ENCODE data around the gene ZC3H15. TPM values are rescaled to one million over a fixed set of nuclear protein-coding genes. Genes with fewer than 3 reads are reported as not detected.

Gene ZC3H15
- total RNA-seq, 1 donor from 2014 or later = 46.8 TPM

DNA sequence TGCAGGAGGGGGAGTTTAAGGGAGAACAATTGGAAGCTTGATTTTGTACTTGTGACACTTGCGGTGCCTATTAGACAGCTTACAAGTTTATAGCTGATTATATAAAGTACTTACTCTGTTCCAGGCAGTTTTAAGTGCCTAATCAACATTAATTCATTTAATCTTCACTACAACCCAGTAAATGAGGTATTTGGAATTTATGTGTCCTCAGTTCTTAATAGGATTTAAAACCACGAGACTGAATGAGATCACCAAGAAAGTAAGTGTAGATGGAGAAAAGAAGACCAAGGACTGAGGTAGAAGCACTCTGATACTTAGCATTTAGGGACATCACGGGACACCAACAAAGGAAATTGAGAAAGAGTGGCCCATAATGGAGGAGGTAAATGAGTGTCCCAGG is 49.8 kb downstream of the ZC3H15 start:
- Mint-ChIP-seq H3K27me3 (ENCODE audit: unreplicated experiment) (peaks cover 2% of the 10 kb centered on the region), H3K4me3 (ENCODE audit: unreplicated experiment) (no peak overlapping the region), H3K27ac (ENCODE audit: unreplicated experiment) (no peak overlapping the region), H3K36me3 (ENCODE audit: low read depth, unreplicated experiment) (no peaks in the 10 kb centered on the region), H3K4me1 (ENCODE audit: unreplicated experiment) (peaks cover 7% of the 10 kb centered on the region), H3K9me3 (ENCODE audit: unreplicated experiment) (no peaks in the 10 kb centered on the region)
- DNase-seq (ENCODE audit: low spot score) = no peak
- TF ChIP-seq, protein P1, sequence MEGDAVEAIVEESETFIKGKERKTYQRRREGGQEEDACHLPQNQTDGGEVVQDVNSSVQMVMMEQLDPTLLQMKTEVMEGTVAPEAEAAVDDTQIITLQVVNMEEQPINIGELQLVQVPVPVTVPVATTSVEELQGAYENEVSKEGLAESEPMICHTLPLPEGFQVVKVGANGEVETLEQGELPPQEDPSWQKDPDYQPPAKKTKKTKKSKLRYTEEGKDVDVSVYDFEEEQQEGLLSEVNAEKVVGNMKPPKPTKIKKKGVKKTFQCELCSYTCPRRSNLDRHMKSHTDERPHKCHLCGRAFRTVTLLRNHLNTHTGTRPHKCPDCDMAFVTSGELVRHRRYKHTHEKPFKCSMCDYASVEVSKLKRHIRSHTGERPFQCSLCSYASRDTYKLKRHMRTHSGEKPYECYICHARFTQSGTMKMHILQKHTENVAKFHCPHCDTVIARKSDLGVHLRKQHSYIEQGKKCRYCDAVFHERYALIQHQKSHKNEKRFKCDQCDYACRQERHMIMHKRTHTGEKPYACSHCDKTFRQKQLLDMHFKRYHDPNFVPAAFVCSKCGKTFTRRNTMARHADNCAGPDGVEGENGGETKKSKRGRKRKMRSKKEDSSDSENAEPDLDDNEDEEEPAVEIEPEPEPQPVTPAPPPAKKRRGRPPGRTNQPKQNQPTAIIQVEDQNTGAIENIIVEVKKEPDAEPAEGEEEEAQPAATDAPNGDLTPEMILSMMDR (IDR thresholded peaks at IDR 0.05; ENCODE audit: unreplicated experiment) = no peak

DNA sequence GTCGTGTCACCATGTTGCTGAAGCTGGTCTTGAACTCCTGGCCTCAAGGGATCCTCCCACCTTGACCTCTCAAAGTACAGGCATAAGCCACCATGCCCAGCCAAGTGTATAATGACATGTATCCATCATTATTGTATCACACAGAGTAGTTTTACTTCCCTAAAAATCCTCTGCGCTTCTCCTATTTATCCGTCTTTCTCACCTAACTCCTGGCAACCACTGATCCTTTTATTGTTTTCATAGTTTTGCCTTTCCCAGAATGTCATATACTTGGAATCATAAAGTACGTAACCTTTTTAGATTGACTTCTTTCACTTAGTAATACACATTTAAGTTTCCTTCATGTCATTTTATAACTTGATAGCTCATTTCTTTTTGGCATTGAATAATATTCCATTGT is 51.0 kb downstream of the ZC3H15 start:
- Mint-ChIP-seq H3K4me1 (ENCODE audit: unreplicated experiment) (peaks cover 11% of the 10 kb centered on the region), H3K36me3 (ENCODE audit: low read depth, unreplicated experiment) (no peaks in the 10 kb centered on the region), H3K4me3 (ENCODE audit: unreplicated experiment) (no peak overlapping the region), H3K27ac (ENCODE audit: unreplicated experiment) (no peak overlapping the region), H3K27me3 (ENCODE audit: unreplicated experiment) (no peaks in the 10 kb centered on the region), H3K9me3 (ENCODE audit: unreplicated experiment) (no peaks in the 10 kb centered on the region)
- TF ChIP-seq, protein P1 (IDR thresholded peaks at IDR 0.05; ENCODE audit: unreplicated experiment) = no peak
- DNase-seq (ENCODE audit: low spot score) = no peak

DNA sequence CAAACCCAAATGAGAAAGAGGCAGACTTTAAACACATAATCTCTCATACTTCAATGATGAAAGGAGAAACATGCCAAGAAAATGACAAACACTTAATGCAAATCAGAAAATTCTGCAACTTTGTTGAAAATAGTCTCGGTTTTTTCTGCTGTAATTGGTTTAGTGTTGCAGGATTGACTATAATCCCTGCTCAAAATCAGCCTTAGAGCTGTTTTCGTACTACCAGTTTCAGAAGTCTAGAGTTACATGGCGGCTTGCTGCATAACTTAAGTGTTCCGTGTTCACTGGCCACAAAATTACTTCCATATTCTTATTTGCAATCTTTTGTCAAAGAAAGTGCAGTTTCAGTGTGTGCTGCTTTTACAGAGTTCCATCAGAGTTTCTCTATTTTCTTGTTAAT is 54.9 kb downstream of the ZC3H15 start:
- H3K4me3 Mint-ChIP-seq (ENCODE audit: unreplicated experiment) = no peak overlapping the region

DNA sequence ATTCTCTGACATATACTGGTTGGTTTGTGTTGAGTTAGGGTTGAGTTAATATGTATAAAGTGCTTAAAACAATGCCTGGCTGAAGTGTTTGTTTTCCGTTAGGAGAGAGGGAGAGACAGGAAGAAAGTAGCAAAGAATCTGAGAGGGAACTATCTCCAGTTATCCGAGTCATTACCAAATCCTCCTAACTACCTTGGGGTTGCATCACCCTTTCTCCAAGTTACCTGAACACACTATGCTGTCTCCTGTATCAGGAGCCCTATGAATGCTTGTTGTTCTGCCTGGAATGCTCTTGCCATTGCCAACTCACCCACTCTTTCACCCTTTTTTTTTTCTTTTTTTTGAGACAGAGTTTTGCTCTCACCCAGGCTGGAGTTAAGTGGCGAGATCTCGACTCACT is 55.9 kb downstream of the ZC3H15 start:
- Mint-ChIP-seq H3K9me3 (ENCODE audit: unreplicated experiment) (no peaks in the 10 kb centered on the region), H3K27me3 (ENCODE audit: unreplicated experiment) (no peaks in the 10 kb centered on the region), H3K27ac (ENCODE audit: unreplicated experiment) (peak overlapping the region; percentile 79), H3K4me3 (ENCODE audit: unreplicated experiment) (no peak overlapping the region), H3K36me3 (ENCODE audit: low read depth, unreplicated experiment) (no peaks in the 10 kb centered on the region), H3K4me1 (ENCODE audit: unreplicated experiment) (peaks cover 30% of the 10 kb centered on the region)
- TF ChIP-seq, protein P1 (IDR thresholded peaks at IDR 0.05; ENCODE audit: unreplicated experiment) = no peak
- no peak for DNase-seq (ENCODE audit: low spot score)

More for the DNA sequence above, 54.9 kb downstream of the ZC3H15 start:
- peaks cover 30% of the 10 kb centered on the region for H3K4me1 Mint-ChIP-seq (ENCODE audit: unreplicated experiment)
- DNase-seq (ENCODE audit: low spot score) = no peak
- no peaks in the 10 kb centered on the region for H3K27me3 Mint-ChIP-seq (ENCODE audit: unreplicated experiment)
- no peak overlapping the region for H3K27ac Mint-ChIP-seq (ENCODE audit: unreplicated experiment)
- no peaks in the 10 kb centered on the region for H3K36me3 Mint-ChIP-seq (ENCODE audit: low read depth, unreplicated experiment)
- H3K9me3 Mint-ChIP-seq (ENCODE audit: unreplicated experiment) = no peaks in the 10 kb centered on the region
- TF ChIP-seq, protein P1 (IDR thresholded peaks at IDR 0.05; ENCODE audit: unreplicated experiment) = no peak

DNA sequence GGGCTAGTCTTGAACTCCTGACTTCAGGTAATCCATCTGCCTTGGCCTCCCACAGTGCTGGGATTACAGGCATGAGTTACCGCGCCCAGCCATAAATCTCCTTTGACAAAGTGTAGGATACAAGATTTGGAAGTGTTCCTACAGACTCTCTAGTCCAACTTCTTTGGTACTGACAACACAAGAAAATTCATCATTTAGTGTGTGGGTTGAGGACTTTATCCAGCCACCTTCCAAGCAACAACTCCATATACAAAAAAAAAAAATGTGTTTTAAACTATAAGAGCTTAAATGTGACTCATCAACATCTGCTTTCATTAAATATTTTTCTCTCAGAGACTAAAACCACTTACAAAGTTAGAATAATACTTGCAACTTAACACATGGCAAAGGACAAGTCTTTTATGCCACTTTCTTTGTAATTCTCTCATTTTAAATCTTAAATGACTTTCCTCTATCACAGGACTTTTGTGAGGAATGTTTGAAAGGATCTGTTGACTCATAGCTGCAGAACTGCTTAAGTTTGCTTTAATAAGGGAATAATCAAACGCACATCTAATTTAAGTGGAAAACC is 57.6 kb downstream of the ZC3H15 start:
- Mint-ChIP-seq H3K4me1 (ENCODE audit: unreplicated experiment) (peaks cover 30% of the 10 kb centered on the region), H3K36me3 (ENCODE audit: low read depth, unreplicated experiment) (no peaks in the 10 kb centered on the region), H3K9me3 (ENCODE audit: unreplicated experiment) (no peaks in the 10 kb centered on the region), H3K27me3 (ENCODE audit: unreplicated experiment) (no peaks in the 10 kb centered on the region), H3K27ac (ENCODE audit: unreplicated experiment) (peak overlapping the region; percentile 94), H3K4me3 (ENCODE audit: unreplicated experiment) (no peak overlapping the region)
- TF ChIP-seq, protein P1 (IDR thresholded peaks at IDR 0.05; ENCODE audit: unreplicated experiment) = no peak
- DNase-seq (ENCODE audit: low spot score) = no peak
